ENCODE results near the gene SMAD1. TPM values are rescaled to one million over a fixed set of nuclear protein-coding genes. Genes with fewer than 3 reads are reported as not detected.

The SMAD1 gene
- total RNA-seq (ENCODE audit: low replicate concordance), result 31.6 and 44.3 TPM in 2 replicates

DNA sequence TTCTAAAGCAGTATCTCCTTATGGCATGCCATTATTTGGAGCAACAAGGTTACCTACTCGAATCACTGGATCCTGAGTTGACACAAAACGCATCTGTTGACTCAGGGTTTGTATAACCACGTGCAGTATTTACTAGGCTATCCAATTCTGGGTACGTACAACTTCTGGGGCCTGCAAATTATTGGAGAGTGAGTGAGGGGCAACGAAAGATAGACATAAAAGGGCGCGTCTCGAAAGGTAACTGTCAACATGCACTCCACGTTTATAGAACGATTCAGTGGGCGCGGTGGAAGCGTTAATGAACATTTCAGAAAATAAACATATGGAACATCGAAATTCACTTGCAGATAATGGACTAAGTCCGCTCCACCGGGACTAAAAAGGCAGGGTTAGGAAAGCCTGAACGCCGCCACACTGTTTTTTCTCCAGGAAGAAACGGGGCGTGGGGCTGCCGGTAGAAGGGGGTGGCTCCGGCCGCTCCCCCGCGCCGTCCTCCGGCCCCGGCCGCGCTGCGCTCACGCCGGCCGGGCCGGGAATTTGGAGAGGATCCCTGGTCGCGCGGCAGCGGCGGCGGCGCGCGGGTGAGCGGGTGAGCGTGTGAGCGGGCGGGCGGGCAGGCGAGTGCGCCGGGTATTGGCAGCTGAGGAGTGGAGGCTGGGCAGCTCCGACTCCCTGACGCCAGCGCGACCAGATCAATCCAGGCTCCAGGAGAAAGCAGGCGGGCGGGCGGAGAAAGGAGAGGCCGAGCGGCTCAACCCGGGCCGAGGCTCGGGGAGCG, at the start of gene SMAD1:
TSS of gene SMAD1 (plus strand) at position 690 of the 778 bp plus-strand sequence. CDS start 32,761 bp downstream, outside the sequence.
- peak; percentile 89 for DNase-seq (ENCODE audit: low spot score)
- H3K9ac ChIP-seq, result peak within 1 kb of the TSS; percentile 94
- Mint-ChIP-seq H3K27me3 (ENCODE audit: insufficient read depth, low read depth) (no peaks in the 10 kb centered on the region), H3K27ac (peak within 1 kb of the TSS; percentile 64), H3K4me1 (peaks cover 9% of the 10 kb centered on the region), H3K36me3 (peaks cover 5% of the 10 kb centered on the region), H3K9me3 (no peaks in the 10 kb centered on the region), H3K4me3 (peak within 1 kb of the TSS; percentile 90)
- peak within 1 kb of the TSS; percentile 98 for H2AFZ ChIP-seq (replicated peaks)
- H3K36me3 ChIP-seq, result no peaks in the 10 kb centered on the region
- TF ChIP-seq, protein P1, sequence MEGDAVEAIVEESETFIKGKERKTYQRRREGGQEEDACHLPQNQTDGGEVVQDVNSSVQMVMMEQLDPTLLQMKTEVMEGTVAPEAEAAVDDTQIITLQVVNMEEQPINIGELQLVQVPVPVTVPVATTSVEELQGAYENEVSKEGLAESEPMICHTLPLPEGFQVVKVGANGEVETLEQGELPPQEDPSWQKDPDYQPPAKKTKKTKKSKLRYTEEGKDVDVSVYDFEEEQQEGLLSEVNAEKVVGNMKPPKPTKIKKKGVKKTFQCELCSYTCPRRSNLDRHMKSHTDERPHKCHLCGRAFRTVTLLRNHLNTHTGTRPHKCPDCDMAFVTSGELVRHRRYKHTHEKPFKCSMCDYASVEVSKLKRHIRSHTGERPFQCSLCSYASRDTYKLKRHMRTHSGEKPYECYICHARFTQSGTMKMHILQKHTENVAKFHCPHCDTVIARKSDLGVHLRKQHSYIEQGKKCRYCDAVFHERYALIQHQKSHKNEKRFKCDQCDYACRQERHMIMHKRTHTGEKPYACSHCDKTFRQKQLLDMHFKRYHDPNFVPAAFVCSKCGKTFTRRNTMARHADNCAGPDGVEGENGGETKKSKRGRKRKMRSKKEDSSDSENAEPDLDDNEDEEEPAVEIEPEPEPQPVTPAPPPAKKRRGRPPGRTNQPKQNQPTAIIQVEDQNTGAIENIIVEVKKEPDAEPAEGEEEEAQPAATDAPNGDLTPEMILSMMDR (IDR thresholded peaks at IDR 0.05), result no peak
- TF ChIP-seq EZH2phosphoT487 (IDR thresholded peaks at IDR 0.05) (no peak), EZH2 (IDR thresholded peaks at IDR 0.05) (no peak)
- H3K4me1 ChIP-seq, result peaks cover 15% of the 10 kb centered on the region
- peaks cover 17% of the 10 kb centered on the region for H4K20me1 ChIP-seq (ENCODE audit: low read depth)
- H3K27ac ChIP-seq, result peak within 1 kb of the TSS; percentile 88
- no peaks in the 10 kb centered on the region for H3K9me3 ChIP-seq (ENCODE audit: low read depth)
- H3K79me2 ChIP-seq (ENCODE audit: low read depth), result peaks cover 58% of the 10 kb centered on the region
- no peaks in the 10 kb centered on the region for H3K27me3 ChIP-seq
- H3K4me3 ChIP-seq, result peak within 1 kb of the TSS; percentile 72
- H3K4me2 ChIP-seq, result peak within 1 kb of the TSS; percentile 95
- H3F3A ChIP-seq (ENCODE audit: low read depth), result peaks cover 9% of the 10 kb centered on the region

DNA sequence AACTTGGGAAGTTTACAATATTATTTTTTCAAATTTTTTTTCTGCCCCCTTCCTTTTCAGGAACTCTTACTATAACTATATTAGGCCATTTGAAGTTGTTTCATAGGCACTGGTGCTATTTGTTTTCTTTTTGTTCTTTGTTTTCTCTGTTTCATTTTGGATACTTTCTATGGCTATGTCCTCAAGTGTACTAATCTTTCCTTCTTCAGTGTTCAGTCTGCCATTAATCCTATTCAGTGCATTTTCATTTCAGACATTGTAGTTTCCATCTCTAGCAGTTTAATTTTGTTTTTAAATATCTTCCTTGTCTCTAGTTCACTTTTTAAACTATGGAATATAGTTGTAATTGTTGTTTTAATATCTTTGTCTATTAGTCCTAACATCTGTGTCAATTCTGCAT, 48.0 kb upstream of the SMAD1 start:
- H2AFZ ChIP-seq (replicated peaks), result no peak overlapping the region
- H3K27ac ChIP-seq, result no peak overlapping the region
- H3K4me1 ChIP-seq, result peaks cover 14% of the 10 kb centered on the region
- Mint-ChIP-seq H3K27ac (no peak overlapping the region), H3K4me1 (no peaks in the 10 kb centered on the region), H3K4me3 (no peak overlapping the region), H3K27me3 (ENCODE audit: insufficient read depth, low read depth) (peaks cover 2% of the 10 kb centered on the region), H3K9me3 (peaks cover 5% of the 10 kb centered on the region), H3K36me3 (no peaks in the 10 kb centered on the region)
- no peak for DNase-seq (ENCODE audit: low spot score)
- no peaks in the 10 kb centered on the region for H3K36me3 ChIP-seq
- H3K9me3 ChIP-seq (ENCODE audit: low read depth), result no peaks in the 10 kb centered on the region
- no peak overlapping the region for H3K9ac ChIP-seq
- no peaks in the 10 kb centered on the region for H3K79me2 ChIP-seq (ENCODE audit: low read depth)
- TF ChIP-seq, protein P1 (IDR thresholded peaks at IDR 0.05), result no peak
- TF ChIP-seq EZH2 (IDR thresholded peaks at IDR 0.05), result no peak
- TF ChIP-seq EZH2phosphoT487 (IDR thresholded peaks at IDR 0.05), result no peak
- no peaks in the 10 kb centered on the region for H3K27me3 ChIP-seq
- no peak overlapping the region for H3K4me3 ChIP-seq
- H3F3A ChIP-seq (ENCODE audit: low read depth), result no peaks in the 10 kb centered on the region
- H3K4me2 ChIP-seq, result no peak overlapping the region
- no peaks in the 10 kb centered on the region for H4K20me1 ChIP-seq (ENCODE audit: low read depth)

DNA sequence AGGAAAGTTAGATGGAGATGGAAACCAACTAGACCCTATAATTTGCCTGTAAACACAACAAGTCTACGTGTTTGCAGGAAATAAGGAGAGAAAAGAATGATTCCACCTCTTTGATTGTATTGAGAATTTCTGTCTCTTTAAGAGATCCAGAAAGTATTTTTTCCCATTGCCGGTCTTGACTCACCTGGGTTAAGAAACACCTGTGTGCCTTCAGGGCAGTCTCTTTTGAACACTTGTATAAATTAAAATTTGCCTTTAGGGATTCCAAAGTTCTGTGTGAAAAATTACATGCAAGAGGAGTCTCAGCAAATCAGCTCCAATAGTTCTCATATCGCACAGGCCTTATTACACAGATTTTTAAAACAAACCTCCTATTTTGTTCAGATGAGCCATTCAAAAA, 46.0 kb upstream of the SMAD1 start:
- TF ChIP-seq EZH2 (IDR thresholded peaks at IDR 0.05), result no peak
- TF ChIP-seq EZH2phosphoT487 (IDR thresholded peaks at IDR 0.05), result no peak
- TF ChIP-seq, protein P1 (IDR thresholded peaks at IDR 0.05), result no peak
- DNase-seq (ENCODE audit: low spot score), result no peak
- no peak overlapping the region for H3K4me3 ChIP-seq
- H3K4me3 Mint-ChIP-seq, result no peak overlapping the region
- no peaks in the 10 kb centered on the region for H3K27me3 ChIP-seq
- no peaks in the 10 kb centered on the region for H4K20me1 ChIP-seq (ENCODE audit: low read depth)
- H3K27me3 Mint-ChIP-seq (ENCODE audit: insufficient read depth, low read depth), result peaks cover 2% of the 10 kb centered on the region
- no peaks in the 10 kb centered on the region for H3K79me2 ChIP-seq (ENCODE audit: low read depth)
- peak overlapping the region; percentile 19 for H2AFZ ChIP-seq (replicated peaks)
- H3K9ac ChIP-seq, result no peak overlapping the region
- H3K36me3 ChIP-seq, result no peaks in the 10 kb centered on the region
- H3K27ac Mint-ChIP-seq, result no peak overlapping the region
- H3K27ac ChIP-seq, result no peak overlapping the region
- H3K9me3 ChIP-seq (ENCODE audit: low read depth), result no peaks in the 10 kb centered on the region
- H3K4me1 ChIP-seq, result peaks cover 13% of the 10 kb centered on the region
- no peaks in the 10 kb centered on the region for H3F3A ChIP-seq (ENCODE audit: low read depth)
- peaks cover 5% of the 10 kb centered on the region for H3K9me3 Mint-ChIP-seq
- H3K36me3 Mint-ChIP-seq, result no peaks in the 10 kb centered on the region
- no peak overlapping the region for H3K4me2 ChIP-seq
- no peaks in the 10 kb centered on the region for H3K4me1 Mint-ChIP-seq
